WTC11 (cell line): ENCODE measurements around the gene FUNDC2. TPM values are rescaled to one million over a fixed set of nuclear protein-coding genes. Genes with fewer than 3 reads are reported as not detected.

Source experiments
- ATAC-seq: fragments of 200-7000 bp; cut with Tn5 transposase; 2 replicates; pipeline ENCODE4 v1.10.0; 2021; ENCODE audit warnings: mild to moderate bottlenecking, moderate library complexity
- CTCF ChIA-PET: fragments of 300-600 bp; sonication (Branson Sonifier 250); formaldehyde crosslinking; loops from one replicate; lab custom pipeline; 2021; ENCODE audit warnings: antibody characterized with exemption; lab: Charles Lee
- POLR2A ChIA-PET: fragments of 350-600 bp; sonication (Branson Sonifier 250); formaldehyde crosslinking; loops from one replicate; lab custom pipeline; 2021; ENCODE audit warnings: antibody characterized with exemption; lab: Charles Lee
- DNase-seq: peaks from one replicate; pipeline ENCODE4 v3.0.0; 2021; ENCODE audit warnings: low spot score
- H3K27ac Mint-ChIP-seq: 2 replicates; pipeline ENCODE4 v1.8.0; 2021; ENCODE audit warnings: mixed read lengths
- H3K27me3 Mint-ChIP-seq: 2 replicates; pipeline ENCODE4 v1.8.0; 2021; ENCODE audit warnings: low read depth, mild to moderate bottlenecking, moderate library complexity, mixed read lengths
- H3K36me3 Mint-ChIP-seq: 2 replicates; pipeline ENCODE4 v1.8.0; 2021; ENCODE audit warnings: mixed read lengths
- H3K4me1 Mint-ChIP-seq: 2 replicates; pipeline ENCODE4 v1.8.0; 2022; ENCODE audit warnings: mixed read lengths
- H3K4me3 Mint-ChIP-seq: 2 replicates; pipeline ENCODE4 v1.8.0; 2021; ENCODE audit warnings: mild to moderate bottlenecking, moderate library complexity, mixed read lengths
- H3K9me3 Mint-ChIP-seq: 2 replicates; pipeline ENCODE4 v1.8.0; 2021; ENCODE audit warnings: mixed read lengths
- CBFB ChIP-seq: sonication (generic); formaldehyde crosslinking; IDR thresholded peaks from 2 replicates; pipeline ENCODE4 v1.8.1; 2022; ENCODE audit warnings: mild to moderate bottlenecking, low read depth, missing genetic modification reagents
- CREB1 ChIP-seq: sonication (generic); formaldehyde crosslinking; IDR thresholded peaks from 2 replicates; pipeline ENCODE4 v1.8.0; 2023; ENCODE audit warnings: mild to moderate bottlenecking, missing genetic modification reagents
- EMX1 ChIP-seq: fragments of 250-450 bp; sonication (Bioruptor Pico); IDR thresholded peaks from 2 replicates; pipeline ENCODE4 v1.8.0; 2021; ENCODE audit warnings: mild to moderate bottlenecking
- ESRRA ChIP-seq: sonication (generic); formaldehyde crosslinking; IDR thresholded peaks from 2 replicates; pipeline ENCODE4 v1.8.1; 2022; ENCODE audit warnings: mild to moderate bottlenecking, missing genetic modification reagents, borderline replicate concordance
- GTF2I ChIP-seq: fragments of 250-450 bp; sonication (Bioruptor Pico); conservative IDR thresholded peaks from 2 replicates; pipeline ENCODE4 v1.4.0; 2021; ENCODE audit warnings: mild to moderate bottlenecking
- HMGA2 ChIP-seq: fragments of 250-450 bp; sonication (Bioruptor Pico); IDR thresholded peaks from 2 replicates; pipeline ENCODE4 v1.4.0; 2021; ENCODE audit warnings: mild to moderate bottlenecking, moderate library complexity
- JAZF1 ChIP-seq: fragments of 250-450 bp; sonication (Bioruptor Pico); IDR thresholded peaks from 2 replicates; pipeline ENCODE4 v1.9.0; 2021; ENCODE audit warnings: moderate library complexity, mild to moderate bottlenecking, inconsistent platforms
- KAT7 ChIP-seq: sonication (generic); formaldehyde crosslinking; IDR thresholded peaks from 2 replicates; pipeline ENCODE4 v1.8.1; 2023; ENCODE audit warnings: missing genetic modification reagents, mild to moderate bottlenecking, borderline replicate concordance
- MXD4 ChIP-seq: fragments of 250-450 bp; sonication (Bioruptor Pico); IDR thresholded peaks from 2 replicates; pipeline ENCODE4 v1.8.0; 2021; ENCODE audit warnings: mild to moderate bottlenecking, moderate library complexity, borderline replicate concordance
- MYBL2 ChIP-seq: sonication (generic); formaldehyde crosslinking; IDR thresholded peaks from 2 replicates; pipeline ENCODE4 v1.8.1; 2023; ENCODE audit warnings: mild to moderate bottlenecking, moderate library complexity, missing genetic modification reagents
- NFYB ChIP-seq: sonication (generic); formaldehyde crosslinking; conservative IDR thresholded peaks from 2 replicates; pipeline ENCODE4 v1.8.0; 2022; ENCODE audit warnings: low read depth, missing genetic modification reagents
- NR1H2 ChIP-seq: sonication (generic); formaldehyde crosslinking; IDR thresholded peaks from 2 replicates; pipeline ENCODE4 v1.9.0; 2021; ENCODE audit warnings: mild to moderate bottlenecking, moderate library complexity, missing genetic modification reagents
- TP53 ChIP-seq: sonication (generic); formaldehyde crosslinking; IDR thresholded peaks from 2 replicates; pipeline ENCODE4 v1.8.1; 2023; ENCODE audit warnings: mild to moderate bottlenecking, missing genetic modification reagents
- ZNF138 ChIP-seq: sonication (generic); formaldehyde crosslinking; conservative IDR thresholded peaks from 2 replicates; pipeline ENCODE4 v1.8.1; 2022; ENCODE audit warnings: mild to moderate bottlenecking, moderate library complexity, missing genetic modification reagents
- total RNA-seq: library from RNA; stranded (reverse); gene quantifications from 3 replicates; pipeline ENCODE4 v1.2.3, GENCODE V29; 2021
- TF ChIP-seq, protein P1 (sequence below): sonication (generic); formaldehyde crosslinking; IDR thresholded peaks from 2 replicates; pipeline ENCODE4 v1.8.0; 2022; ENCODE audit warnings: mild to moderate bottlenecking, missing genetic modification reagents
- TF ChIP-seq, protein P2 (sequence below): sonication (generic); formaldehyde crosslinking; IDR thresholded peaks from 2 replicates; pipeline ENCODE4 v1.8.0; 2022; ENCODE audit warnings: mild to moderate bottlenecking, missing genetic modification reagents
- TF ChIP-seq, protein P3 (sequence below): fragments of 250-450 bp; sonication (Bioruptor Pico); IDR thresholded peaks from 2 replicates; pipeline ENCODE4 v1.9.0; 2021; ENCODE audit warnings: mild to moderate bottlenecking
- TF ChIP-seq, protein P4 (sequence below): fragments of 250-450 bp; sonication (Bioruptor Pico); conservative IDR thresholded peaks from 2 replicates; pipeline ENCODE4 v1.9.0; 2021; ENCODE audit warnings: mild to moderate bottlenecking
- TF ChIP-seq, protein P5 (sequence below): sonication (generic); formaldehyde crosslinking; conservative IDR thresholded peaks from 2 replicates; pipeline ENCODE4 v1.8.1; 2023; ENCODE audit warnings: mild to moderate bottlenecking, low read depth, missing genetic modification reagents, moderate library complexity

The FUNDC2 gene
- total RNA-seq, 1 experiment from 2014 or later = 60.7 TPM

DNA sequence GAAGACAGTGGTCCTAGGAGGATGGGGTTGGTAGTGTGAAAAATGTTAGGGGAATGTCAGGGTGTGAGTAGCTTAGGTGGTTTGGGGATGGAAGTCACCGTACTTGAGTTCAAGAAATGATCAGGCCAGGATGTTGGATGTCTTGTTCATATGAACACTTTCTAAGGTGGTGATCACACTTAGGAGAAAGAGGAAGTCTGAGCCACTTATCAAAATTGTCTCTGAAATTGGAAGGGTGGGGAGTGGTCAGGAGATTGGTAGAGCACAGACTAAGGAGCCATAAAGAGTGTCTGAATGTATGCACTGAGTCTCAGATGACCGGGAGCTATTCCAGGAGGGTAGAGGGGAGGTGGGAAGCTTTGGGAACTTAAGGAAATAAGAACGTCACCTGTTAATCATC lies 27.0 kb downstream of the FUNDC2 start:
- TF ChIP-seq NR1H2 (CRISPR knock-in tag) (no peak), MXD4 (CRISPR knock-in tag) (no peak), MYBL2 (CRISPR knock-in tag) (no peak), GTF2I (CRISPR knock-in tag) (no peak), ZNF138 (CRISPR knock-in tag) (no peak), NFYB (CRISPR knock-in tag) (no peak), HMGA2 (CRISPR knock-in tag) (no peak), KAT7 (CRISPR knock-in tag) (no peak), JAZF1 (CRISPR knock-in tag) (no peak), TP53 (no peak), ESRRA (CRISPR knock-in tag) (no peak), EMX1 (CRISPR knock-in tag) (no peak), CREB1 (CRISPR knock-in tag) (no peak), CBFB (no peak)
- TF ChIP-seq, protein P1, sequence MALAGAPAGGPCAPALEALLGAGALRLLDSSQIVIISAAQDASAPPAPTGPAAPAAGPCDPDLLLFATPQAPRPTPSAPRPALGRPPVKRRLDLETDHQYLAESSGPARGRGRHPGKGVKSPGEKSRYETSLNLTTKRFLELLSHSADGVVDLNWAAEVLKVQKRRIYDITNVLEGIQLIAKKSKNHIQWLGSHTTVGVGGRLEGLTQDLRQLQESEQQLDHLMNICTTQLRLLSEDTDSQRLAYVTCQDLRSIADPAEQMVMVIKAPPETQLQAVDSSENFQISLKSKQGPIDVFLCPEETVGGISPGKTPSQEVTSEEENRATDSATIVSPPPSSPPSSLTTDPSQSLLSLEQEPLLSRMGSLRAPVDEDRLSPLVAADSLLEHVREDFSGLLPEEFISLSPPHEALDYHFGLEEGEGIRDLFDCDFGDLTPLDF (CRISPR knock-in tag) = no peak
- TF ChIP-seq, protein P2, sequence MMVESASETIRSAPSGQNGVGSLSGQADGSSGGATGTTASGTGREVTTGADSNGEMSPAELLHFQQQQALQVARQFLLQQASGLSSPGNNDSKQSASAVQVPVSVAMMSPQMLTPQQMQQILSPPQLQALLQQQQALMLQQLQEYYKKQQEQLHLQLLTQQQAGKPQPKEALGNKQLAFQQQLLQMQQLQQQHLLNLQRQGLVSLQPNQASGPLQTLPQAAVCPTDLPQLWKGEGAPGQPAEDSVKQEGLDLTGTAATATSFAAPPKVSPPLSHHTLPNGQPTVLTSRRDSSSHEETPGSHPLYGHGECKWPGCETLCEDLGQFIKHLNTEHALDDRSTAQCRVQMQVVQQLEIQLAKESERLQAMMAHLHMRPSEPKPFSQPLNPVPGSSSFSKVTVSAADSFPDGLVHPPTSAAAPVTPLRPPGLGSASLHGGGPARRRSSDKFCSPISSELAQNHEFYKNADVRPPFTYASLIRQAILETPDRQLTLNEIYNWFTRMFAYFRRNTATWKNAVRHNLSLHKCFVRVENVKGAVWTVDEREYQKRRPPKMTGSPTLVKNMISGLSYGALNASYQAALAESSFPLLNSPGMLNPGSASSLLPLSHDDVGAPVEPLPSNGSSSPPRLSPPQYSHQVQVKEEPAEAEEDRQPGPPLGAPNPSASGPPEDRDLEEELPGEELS = no peak
- TF ChIP-seq, protein P3, sequence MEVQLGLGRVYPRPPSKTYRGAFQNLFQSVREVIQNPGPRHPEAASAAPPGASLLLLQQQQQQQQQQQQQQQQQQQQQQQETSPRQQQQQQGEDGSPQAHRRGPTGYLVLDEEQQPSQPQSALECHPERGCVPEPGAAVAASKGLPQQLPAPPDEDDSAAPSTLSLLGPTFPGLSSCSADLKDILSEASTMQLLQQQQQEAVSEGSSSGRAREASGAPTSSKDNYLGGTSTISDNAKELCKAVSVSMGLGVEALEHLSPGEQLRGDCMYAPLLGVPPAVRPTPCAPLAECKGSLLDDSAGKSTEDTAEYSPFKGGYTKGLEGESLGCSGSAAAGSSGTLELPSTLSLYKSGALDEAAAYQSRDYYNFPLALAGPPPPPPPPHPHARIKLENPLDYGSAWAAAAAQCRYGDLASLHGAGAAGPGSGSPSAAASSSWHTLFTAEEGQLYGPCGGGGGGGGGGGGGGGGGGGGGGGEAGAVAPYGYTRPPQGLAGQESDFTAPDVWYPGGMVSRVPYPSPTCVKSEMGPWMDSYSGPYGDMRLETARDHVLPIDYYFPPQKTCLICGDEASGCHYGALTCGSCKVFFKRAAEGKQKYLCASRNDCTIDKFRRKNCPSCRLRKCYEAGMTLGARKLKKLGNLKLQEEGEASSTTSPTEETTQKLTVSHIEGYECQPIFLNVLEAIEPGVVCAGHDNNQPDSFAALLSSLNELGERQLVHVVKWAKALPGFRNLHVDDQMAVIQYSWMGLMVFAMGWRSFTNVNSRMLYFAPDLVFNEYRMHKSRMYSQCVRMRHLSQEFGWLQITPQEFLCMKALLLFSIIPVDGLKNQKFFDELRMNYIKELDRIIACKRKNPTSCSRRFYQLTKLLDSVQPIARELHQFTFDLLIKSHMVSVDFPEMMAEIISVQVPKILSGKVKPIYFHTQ = no peak
- TF ChIP-seq, protein P4, sequence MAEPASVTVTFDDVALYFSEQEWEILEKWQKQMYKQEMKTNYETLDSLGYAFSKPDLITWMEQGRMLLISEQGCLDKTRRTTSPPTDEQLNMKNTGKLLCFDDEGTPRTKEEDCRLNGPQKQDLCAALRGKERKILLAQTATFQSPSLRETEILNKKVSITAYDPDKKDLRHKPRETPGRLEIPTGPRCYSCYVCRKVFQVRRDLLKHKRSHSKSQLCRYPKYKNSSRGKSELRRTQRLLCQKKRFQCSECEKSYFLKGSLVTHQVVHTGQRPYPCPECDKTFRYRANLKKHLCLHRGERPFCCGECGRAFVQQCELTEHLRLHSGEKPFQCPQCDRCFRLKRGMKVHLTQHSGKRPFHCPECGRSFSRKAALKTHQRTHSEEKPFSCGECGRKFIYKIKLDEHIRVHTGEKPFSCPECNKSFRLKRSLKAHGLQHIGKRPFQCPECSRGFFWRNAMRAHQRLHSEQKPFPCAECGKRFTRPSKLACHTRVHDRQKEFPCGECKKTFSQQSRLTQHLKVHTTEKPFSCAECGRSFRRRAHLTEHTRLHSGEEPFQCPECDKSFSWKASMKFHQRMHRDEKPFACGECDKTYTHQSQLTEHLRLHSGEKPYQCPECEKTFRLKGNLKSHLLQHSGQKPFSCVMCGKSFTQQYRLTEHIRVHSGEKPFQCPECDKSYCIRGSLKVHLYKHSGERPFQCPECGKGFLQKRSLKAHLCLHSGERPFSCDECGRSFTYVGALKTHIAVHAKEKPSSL = no peak
- TF ChIP-seq, protein P5, sequence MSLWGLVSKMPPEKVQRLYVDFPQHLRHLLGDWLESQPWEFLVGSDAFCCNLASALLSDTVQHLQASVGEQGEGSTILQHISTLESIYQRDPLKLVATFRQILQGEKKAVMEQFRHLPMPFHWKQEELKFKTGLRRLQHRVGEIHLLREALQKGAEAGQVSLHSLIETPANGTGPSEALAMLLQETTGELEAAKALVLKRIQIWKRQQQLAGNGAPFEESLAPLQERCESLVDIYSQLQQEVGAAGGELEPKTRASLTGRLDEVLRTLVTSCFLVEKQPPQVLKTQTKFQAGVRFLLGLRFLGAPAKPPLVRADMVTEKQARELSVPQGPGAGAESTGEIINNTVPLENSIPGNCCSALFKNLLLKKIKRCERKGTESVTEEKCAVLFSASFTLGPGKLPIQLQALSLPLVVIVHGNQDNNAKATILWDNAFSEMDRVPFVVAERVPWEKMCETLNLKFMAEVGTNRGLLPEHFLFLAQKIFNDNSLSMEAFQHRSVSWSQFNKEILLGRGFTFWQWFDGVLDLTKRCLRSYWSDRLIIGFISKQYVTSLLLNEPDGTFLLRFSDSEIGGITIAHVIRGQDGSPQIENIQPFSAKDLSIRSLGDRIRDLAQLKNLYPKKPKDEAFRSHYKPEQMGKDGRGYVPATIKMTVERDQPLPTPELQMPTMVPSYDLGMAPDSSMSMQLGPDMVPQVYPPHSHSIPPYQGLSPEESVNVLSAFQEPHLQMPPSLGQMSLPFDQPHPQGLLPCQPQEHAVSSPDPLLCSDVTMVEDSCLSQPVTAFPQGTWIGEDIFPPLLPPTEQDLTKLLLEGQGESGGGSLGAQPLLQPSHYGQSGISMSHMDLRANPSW (CRISPR knock-in tag) = no peak
- TF ChIP-seq, all 79 proteins: peak for 0
- Mint-ChIP-seq H3K27ac (no peak overlapping the region), H3K4me3 (no peak overlapping the region), H3K9me3 (no peaks in the 10 kb centered on the region), H3K36me3 (peaks cover 3% of the 10 kb centered on the region; the same call in 1 of the 2 replicates), H3K27me3 (no peaks in the 10 kb centered on the region), H3K4me1 (peaks cover 7% of the 10 kb centered on the region)
- DNase-seq (no peak), ATAC-seq (no peak)
- ChIA-PET CTCF (no interaction called here), POLR2A (no interaction called here)
